Bronchial epithelial cell (primary cell): ENCODE data around the gene PITX3. TPM values are rescaled to one million over a fixed set of nuclear protein-coding genes. Genes with fewer than 3 reads are reported as not detected.

Experiments
- DNase-seq: peaks from one replicate; pipeline ENCODE4 v3.0.0-alpha.2; 2010; ENCODE audit warnings: low read depth
- FAIRE-seq: peaks from 2 replicates; lab custom pipeline; 2011; peaks lifted over from hg19 to GRCh38; lab: Jason Lieb, UNC
- H3K27me3 ChIP-seq: 2 replicates; pipeline ENCODE4 v1.5.1; 2011; ENCODE audit warnings: low read length; ENCODE audit not compliant: control insufficient read depth, insufficient read depth
- H3K36me3 ChIP-seq: 2 replicates; pipeline ENCODE4 v1.5.1; 2011; ENCODE audit warnings: low read length; ENCODE audit not compliant: control insufficient read depth, insufficient read depth
- H3K4me3 ChIP-seq: 2 replicates; pipeline ENCODE4 v1.5.1; 2011; ENCODE audit warnings: mild to moderate bottlenecking, low read depth, low read length, control low read depth
- CTCF ChIP-seq: IDR thresholded peaks from 2 replicates; pipeline ENCODE4 v1.5.1; 2011; ENCODE audit warnings: mild to moderate bottlenecking, moderate library complexity, low read length, control low read depth, inconsistent platforms; ENCODE audit not compliant: insufficient read depth, severe bottlenecking
- total RNA-seq: library from RNA; depleted of rRNA; stranded (reverse); fragments of >200 nt; gene quantifications from 2 replicates; pipeline ENCODE4 v1.2.1, GENCODE V29; 2014

The PITX3 gene
- total RNA-seq, 1 donor from 2014 or later = not detected

- Histone ChIP-seq H3K27me3 (no peaks in the 10 kb centered on the region), H3K36me3 (no peaks in the 10 kb centered on the region), H3K4me3 (no peak overlapping the region)
- no peak for FAIRE-seq
- no peak for TF ChIP-seq CTCF
- DNase-seq = peak; percentile 47
Measured at GRCh38 chr10:102285133-102285532, 43.8 kb upstream of the PITX3 start.

- TF ChIP-seq CTCF = no peak
- DNase-seq = peak; percentile 93
- Histone ChIP-seq H3K36me3 (no peaks in the 10 kb centered on the region), H3K4me3 (no peak overlapping the region), H3K27me3 (no peaks in the 10 kb centered on the region)
- no peak for FAIRE-seq
Measured at GRCh38 chr10:102284531-102284930, 43.2 kb upstream of the PITX3 start.

- DNase-seq (no peak), FAIRE-seq (no peak)
- H3K36me3 ChIP-seq = no peaks in the 10 kb centered on the region
- no peak for TF ChIP-seq CTCF
- H3K4me3 ChIP-seq = peak overlapping the region; percentile 14
- no peaks in the 10 kb centered on the region for H3K27me3 ChIP-seq
Measured at GRCh38 chr10:102283890-102284289, 42.6 kb upstream of the PITX3 start.

GRCh38 chr10:102283488-102283887 is 42.2 kb upstream of the PITX3 start:
- FAIRE-seq (no peak), DNase-seq (peak; percentile 96)
- peak overlapping the region; percentile 14 for H3K4me3 ChIP-seq

GRCh38 chr10:102281102-102281487 is 39.8 kb upstream of the PITX3 start:
- TF ChIP-seq CTCF = no peak
- FAIRE-seq = no peak
- no peak for DNase-seq
- Histone ChIP-seq H3K36me3 (no peaks in the 10 kb centered on the region), H3K4me3 (no peak overlapping the region), H3K27me3 (no peaks in the 10 kb centered on the region)

More at GRCh38 chr10:102283488-102283887, 42.2 kb upstream of the PITX3 start:
- no peaks in the 10 kb centered on the region for H3K36me3 ChIP-seq
- no peak for TF ChIP-seq CTCF
- no peaks in the 10 kb centered on the region for H3K27me3 ChIP-seq

- no peak for TF ChIP-seq CTCF
- DNase-seq (peak; percentile 22), FAIRE-seq (no peak)
- no peaks in the 10 kb centered on the region for H3K36me3 ChIP-seq
- H3K27me3 ChIP-seq = no peaks in the 10 kb centered on the region
- no peak overlapping the region for H3K4me3 ChIP-seq
Measured at GRCh38 chr10:102280397-102281101, 39.2 kb upstream of the PITX3 start.
